ENCODE results near the gene PLEK. TPM values are rescaled to one million over a fixed set of nuclear protein-coding genes. Genes with fewer than 3 reads are reported as not detected.

PLEK gene
- total and polyA plus RNA-seq, 2 donors (not counting 1 experiment from before 2014, with no cell fraction given): not detected

- Histone ChIP-seq H3K27ac (ENCODE audit: insufficient read depth, low read length) (no peak overlapping the region), H3K9ac (ENCODE audit: insufficient read depth, low read length) (no peak overlapping the region), H4K20me1 (ENCODE audit: control insufficient read depth, extremely low read depth, insufficient read depth, low read length) (no peaks in the 10 kb centered on the region), H3K79me2 (ENCODE audit: control insufficient read depth, insufficient read depth, low read length) (no peaks in the 10 kb centered on the region), H3K4me1 (ENCODE audit: control insufficient read depth, extremely low read depth, insufficient read depth, low read length) (no peaks in the 10 kb centered on the region), H3K9me3 (ENCODE audit: control insufficient read depth, insufficient read depth, low read depth, low read length) (no peaks in the 10 kb centered on the region), H3K4me3 (replicated peaks in 1 of 4; ENCODE audit: control extremely low read depth in 1 of 4, insufficient read depth in 1 of 4, low read depth in 3 of 4, low read length in 4 of 4) (no peak overlapping the region), H3K27me3 (ENCODE audit: control insufficient read depth, insufficient read depth, low read length) (no peaks in the 10 kb centered on the region), H3K4me2 (ENCODE audit: extremely low read depth, insufficient read depth, low read length) (no peak overlapping the region), H2AFZ (ENCODE audit: low read length) (no peak overlapping the region), H3K36me3 (ENCODE audit: control insufficient read depth, insufficient read depth, low read length) (no peaks in the 10 kb centered on the region)
- DNase-seq (ENCODE audit: low read depth in 2 of 2): no peak
- no peak for TF ChIP-seq CTCF (conservative IDR thresholded peaks at IDR 0.05 in 1 of 2, IDR thresholded peaks at IDR 0.05 in 1 of 2; ENCODE audit: low read depth in 1 of 2, low read length in 2 of 2)
- TF ChIP-seq EZH2 (IDR thresholded peaks at IDR 0.05; ENCODE audit: low read length, missing control alignments): no peak
Measured at GRCh38 chr2:68340226-68341061, 24.6 kb upstream of the PLEK start.

- H3K27ac ChIP-seq (ENCODE audit: insufficient read depth, low read length): no peak overlapping the region
- H3K4me1 ChIP-seq (ENCODE audit: control insufficient read depth, extremely low read depth, insufficient read depth, low read length): no peaks in the 10 kb centered on the region
- no peaks in the 10 kb centered on the region for H3K9me3 ChIP-seq (ENCODE audit: control insufficient read depth, insufficient read depth, low read depth, low read length)
- H4K20me1 ChIP-seq (ENCODE audit: control insufficient read depth, extremely low read depth, insufficient read depth, low read length): no peaks in the 10 kb centered on the region
- no peaks in the 10 kb centered on the region for H3K79me2 ChIP-seq (ENCODE audit: control insufficient read depth, insufficient read depth, low read length)
- no peak overlapping the region for H3K4me3 ChIP-seq (replicated peaks in 1 of 4; ENCODE audit: control extremely low read depth in 1 of 4, insufficient read depth in 1 of 4, low read depth in 3 of 4, low read length in 4 of 4)
- no peaks in the 10 kb centered on the region for H3K36me3 ChIP-seq (ENCODE audit: control insufficient read depth, insufficient read depth, low read length)
- TF ChIP-seq CTCF (conservative IDR thresholded peaks at IDR 0.05 in 1 of 2, IDR thresholded peaks at IDR 0.05 in 1 of 2; ENCODE audit: low read depth in 1 of 2, low read length in 2 of 2) (no peak), EZH2 (IDR thresholded peaks at IDR 0.05; ENCODE audit: low read length, missing control alignments) (no peak)
- no peak for DNase-seq (ENCODE audit: low read depth in 2 of 2)
- no peak overlapping the region for H3K4me2 ChIP-seq (ENCODE audit: extremely low read depth, insufficient read depth, low read length)
- H3K27me3 ChIP-seq (ENCODE audit: control insufficient read depth, insufficient read depth, low read length): no peaks in the 10 kb centered on the region
- H2AFZ ChIP-seq (ENCODE audit: low read length): no peak overlapping the region
- no peak overlapping the region for H3K9ac ChIP-seq (ENCODE audit: insufficient read depth, low read length)
Measured at GRCh38 chr2:68341062-68341329, 24.1 kb upstream of the PLEK start.

DNA sequence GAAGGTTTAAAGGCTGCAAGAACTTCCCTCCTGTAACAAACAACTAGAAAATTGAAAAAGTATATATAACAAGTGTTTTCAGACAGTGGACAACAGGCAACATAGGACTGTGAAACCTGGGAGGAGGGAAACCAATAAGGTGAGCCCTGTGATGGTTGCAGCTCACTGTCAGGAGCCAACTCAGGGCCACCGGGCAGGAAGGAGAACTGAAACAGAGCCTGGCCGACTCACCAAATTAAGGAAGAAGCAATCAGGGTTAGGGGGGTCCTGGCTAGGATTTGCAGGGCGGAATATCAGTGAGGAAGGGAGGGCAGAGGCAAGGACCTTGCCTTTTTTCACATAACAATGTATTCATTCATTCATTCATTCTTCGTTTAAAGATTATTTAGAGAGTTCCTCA lies 23.5 kb upstream of the PLEK start:
- Histone ChIP-seq H3K9ac (ENCODE audit: insufficient read depth, low read length) (no peak overlapping the region), H3K79me2 (ENCODE audit: control insufficient read depth, insufficient read depth, low read length) (no peaks in the 10 kb centered on the region), H2AFZ (ENCODE audit: low read length) (no peak overlapping the region), H3K27ac (ENCODE audit: insufficient read depth, low read length) (no peak overlapping the region), H3K4me3 (replicated peaks in 1 of 4; ENCODE audit: control extremely low read depth in 1 of 4, insufficient read depth in 1 of 4, low read depth in 3 of 4, low read length in 4 of 4) (no peak overlapping the region), H3K4me2 (ENCODE audit: extremely low read depth, insufficient read depth, low read length) (no peak overlapping the region), H3K36me3 (ENCODE audit: control insufficient read depth, insufficient read depth, low read length) (no peaks in the 10 kb centered on the region), H4K20me1 (ENCODE audit: control insufficient read depth, extremely low read depth, insufficient read depth, low read length) (no peaks in the 10 kb centered on the region), H3K27me3 (ENCODE audit: control insufficient read depth, insufficient read depth, low read length) (no peaks in the 10 kb centered on the region), H3K4me1 (ENCODE audit: control insufficient read depth, extremely low read depth, insufficient read depth, low read length) (no peaks in the 10 kb centered on the region), H3K9me3 (ENCODE audit: control insufficient read depth, insufficient read depth, low read depth, low read length) (no peaks in the 10 kb centered on the region)
- DNase-seq (ENCODE audit: low read depth in 2 of 2): no peak
- TF ChIP-seq CTCF (conservative IDR thresholded peaks at IDR 0.05 in 1 of 2, IDR thresholded peaks at IDR 0.05 in 1 of 2; ENCODE audit: low read depth in 1 of 2, low read length in 2 of 2): no peak

All from fibroblast of lung (primary cell).